Measurements from ENCODE around the gene SMCO4. TPM values are rescaled to one million over a fixed set of nuclear protein-coding genes. Genes with fewer than 3 reads are reported as not detected.

The SMCO4 gene
- total RNA-seq, 1 experiment from 2014 or later, result 14.1 TPM

- in situ Hi-C loops (cut with HindIII; ENCODE audit: low pct_unique_long_range_greater_than_20kb, low sequenced_read_pairs), result no loop called here
- TF ChIP-seq CTCF (IDR thresholded peaks at IDR 0.05), result no peak
- TF ChIP-seq SIN3A (IDR thresholded peaks at IDR 0.05; ENCODE audit: borderline replicate concordance, insufficient read depth, low read depth, low read length), result no peak
- TF ChIP-seq TCF7L2 (IDR thresholded peaks at IDR 0.05; ENCODE audit: low read depth, low read length), result no peak
- TF ChIP-seq POLR2AphosphoS5 (IDR thresholded peaks at IDR 0.05; ENCODE audit: low read depth, low read length), result no peak
- no peak for TF ChIP-seq REST (IDR thresholded peaks at IDR 0.05; ENCODE audit: insufficient read depth in 1 of 2, low read depth in 2 of 2, low read length in 1 of 2)
- POLR2A ChIA-PET, result no interaction called here
These were observed 42.4 kb downstream of the SMCO4 start for GRCh38 chr11:93500759-93501158.

GRCh38 chr11:93498641-93499040 is 44.5 kb downstream of the SMCO4 start:
- Histone ChIP-seq H3K9me3 (ENCODE audit: control insufficient read depth, insufficient read depth, low read depth, low read length) (no peaks in the 10 kb centered on the region), H3K4me3 (ENCODE audit: low read depth in 2 of 2, low read length in 2 of 2) (no peak overlapping the region), H3K27me3 (ENCODE audit: control insufficient read depth, insufficient read depth, low read length) (no peaks in the 10 kb centered on the region), H3K36me3 (ENCODE audit: control insufficient read depth, insufficient read depth, low read length) (no peaks in the 10 kb centered on the region), H3K27ac (ENCODE audit: low read length) (no peak overlapping the region), H3K4me1 (ENCODE audit: control insufficient read depth, insufficient read depth, low read length) (peaks cover 9% of the 10 kb centered on the region; the same call in 1 of the 2 replicates)
- DNase-seq (ENCODE audit: low read depth, low spot score) (no peak), ATAC-seq (peak; percentile 79; the same call in 1 of the 2 replicates)
- TF ChIP-seq CTCF (IDR thresholded peaks at IDR 0.05), result no peak
- no peak for TF ChIP-seq SIN3A (IDR thresholded peaks at IDR 0.05; ENCODE audit: borderline replicate concordance, insufficient read depth, low read depth, low read length)
- TF ChIP-seq POLR2AphosphoS5 (IDR thresholded peaks at IDR 0.05; ENCODE audit: low read depth, low read length), result no peak
- TF ChIP-seq REST (IDR thresholded peaks at IDR 0.05; ENCODE audit: insufficient read depth in 1 of 2, low read depth in 2 of 2, low read length in 1 of 2), result no peak
- TF ChIP-seq TCF7L2 (IDR thresholded peaks at IDR 0.05; ENCODE audit: low read depth, low read length), result no peak
- no TSS peak for BruUV-seq (replicated peaks)
- in situ Hi-C loops (cut with HindIII; ENCODE audit: low pct_unique_long_range_greater_than_20kb, low sequenced_read_pairs) (no loop called here), intact Hi-C loops (cut with micrococcal nuclease; ENCODE audit: unreplicated experiment) (no loop called here)
- POLR2A ChIA-PET, result no interaction called here
- CTCF ChIA-PET, result no interaction called here

More at GRCh38 chr11:93500759-93501158, 42.4 kb downstream of the SMCO4 start:
- intact Hi-C loops (cut with micrococcal nuclease; ENCODE audit: unreplicated experiment), result no loop called here
- H3K27ac ChIP-seq (ENCODE audit: low read length), result no peak overlapping the region
- H3K36me3 ChIP-seq (ENCODE audit: control insufficient read depth, insufficient read depth, low read length), result no peaks in the 10 kb centered on the region
- no peaks in the 10 kb centered on the region for H3K9me3 ChIP-seq (ENCODE audit: control insufficient read depth, insufficient read depth, low read depth, low read length)
- BruUV-seq (replicated peaks), result no TSS peak
- H3K4me1 ChIP-seq (ENCODE audit: control insufficient read depth, insufficient read depth, low read length), result peaks cover 9% of the 10 kb centered on the region; the same call in 1 of the 2 replicates
- no peak for DNase-seq (ENCODE audit: low read depth, low spot score)
- H3K27me3 ChIP-seq (ENCODE audit: control insufficient read depth, insufficient read depth, low read length), result no peaks in the 10 kb centered on the region
- H3K4me3 ChIP-seq (ENCODE audit: low read depth in 2 of 2, low read length in 2 of 2), result no peak overlapping the region
- CTCF ChIA-PET, result no interaction called here
- no peak for ATAC-seq

Measured in Panc1 (cell line).